Adipocyte (in vitro differentiated cells): ENCODE measurements around the gene TRIML2.

Experiments
- DNase-seq: peaks from one replicate; pipeline ENCODE4 v3.0.0-alpha.2; 2015; ENCODE audit warnings: low read depth
- H3K27me3 ChIP-seq: replicated peaks from 2 replicates; pipeline ENCODE4 v1.7.0; 2013; ENCODE audit warnings: mild to moderate bottlenecking, low read length, moderate library complexity; ENCODE audit not compliant: control insufficient read depth, insufficient read depth
- H3K36me3 ChIP-seq: 2 replicates; pipeline ENCODE4 v1.7.0; 2013; ENCODE audit warnings: low read length, mild to moderate bottlenecking, moderate library complexity; ENCODE audit not compliant: control insufficient read depth, insufficient read depth, severe bottlenecking
- H3K4me1 ChIP-seq: 2 replicates; pipeline ENCODE4 v1.7.0; 2013; ENCODE audit warnings: mild to moderate bottlenecking, low read length, moderate library complexity; ENCODE audit not compliant: control insufficient read depth, insufficient read depth
- H3K4me3 ChIP-seq: 2 replicates; pipeline ENCODE4 v1.7.0; 2013; ENCODE audit warnings: mild to moderate bottlenecking, low read length, moderate library complexity
- H3K9ac ChIP-seq: 2 replicates; pipeline ENCODE4 v1.7.0; 2013; ENCODE audit warnings: mild to moderate bottlenecking, low read length, moderate library complexity
- H3K9me3 ChIP-seq: 2 replicates; pipeline ENCODE4 v1.7.0; 2013; ENCODE audit warnings: mild to moderate bottlenecking, low read length, moderate library complexity; ENCODE audit not compliant: control insufficient read depth

TRIML2 gene

DNA sequence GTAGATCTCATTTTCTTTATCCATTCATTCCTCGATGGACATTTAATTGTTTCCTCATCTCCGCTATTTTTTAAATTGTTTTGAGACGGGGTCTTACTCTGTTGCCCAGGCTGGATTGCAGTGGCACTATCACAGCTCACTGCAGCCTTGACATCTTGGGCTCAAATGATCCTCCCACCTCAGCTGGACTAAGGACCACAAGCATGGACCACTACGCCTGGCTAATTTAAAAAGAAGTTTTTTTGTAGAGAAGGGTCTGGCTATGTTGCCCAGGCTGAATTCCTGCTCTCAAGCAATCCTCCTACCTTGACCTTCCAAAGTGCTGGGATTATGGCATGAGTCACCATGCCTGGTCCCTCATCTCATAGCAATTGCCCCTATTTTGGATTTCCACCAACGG lies 22.8 kb upstream of the TRIML2 start:
- Histone ChIP-seq H3K27me3 (no peaks in the 10 kb centered on the region), H3K4me1 (peaks cover 13% of the 10 kb centered on the region), H3K9me3 (no peaks in the 10 kb centered on the region), H3K36me3 (no peaks in the 10 kb centered on the region), H3K4me3 (no peak overlapping the region), H3K9ac (no peak overlapping the region)
- no peak for DNase-seq

- H3K4me3 ChIP-seq, result no peak overlapping the region
- peaks cover 17% of the 10 kb centered on the region for H3K4me1 ChIP-seq
- H3K9ac ChIP-seq, result no peak overlapping the region
- H3K27me3 ChIP-seq, result no peaks in the 10 kb centered on the region
- H3K36me3 ChIP-seq, result no peaks in the 10 kb centered on the region
- no peaks in the 10 kb centered on the region for H3K9me3 ChIP-seq
- DNase-seq, result no peak
Measured at GRCh38 chr4:188130355-188130754, 21.0 kb upstream of the TRIML2 start.

- H3K9me3 ChIP-seq, result no peaks in the 10 kb centered on the region
- H3K4me1 ChIP-seq, result peaks cover 17% of the 10 kb centered on the region
- peak overlapping the region; percentile 39 for H3K9ac ChIP-seq
- no peaks in the 10 kb centered on the region for H3K36me3 ChIP-seq
- H3K27me3 ChIP-seq, result no peaks in the 10 kb centered on the region
- H3K4me3 ChIP-seq, result no peak overlapping the region
- peak; percentile 85 for DNase-seq
Measured at GRCh38 chr4:188127214-188127874, 17.9 kb upstream of the TRIML2 start.

- H3K36me3 ChIP-seq, result no peaks in the 10 kb centered on the region
- H3K9me3 ChIP-seq, result no peaks in the 10 kb centered on the region
- H3K9ac ChIP-seq, result no peak overlapping the region
- no peaks in the 10 kb centered on the region for H3K4me1 ChIP-seq
- no peak overlapping the region for H3K4me3 ChIP-seq
- H3K27me3 ChIP-seq, result no peaks in the 10 kb centered on the region
- no peak for DNase-seq
Measured at GRCh38 chr4:188121530-188121929, 12.1 kb upstream of the TRIML2 start.

- DNase-seq, result no peak
- H3K27me3 ChIP-seq, result no peaks in the 10 kb centered on the region
- no peak overlapping the region for H3K9ac ChIP-seq
- no peaks in the 10 kb centered on the region for H3K4me1 ChIP-seq
- no peaks in the 10 kb centered on the region for H3K9me3 ChIP-seq
- H3K36me3 ChIP-seq, result no peaks in the 10 kb centered on the region
- no peak overlapping the region for H3K4me3 ChIP-seq
Measured at GRCh38 chr4:188117631-188118324, 8.4 kb upstream of the TRIML2 start.

GRCh38 chr4:188113156-188113555 lies 3.8 kb upstream of the TRIML2 start:
- H3K27me3 ChIP-seq, result no peaks in the 10 kb centered on the region

GRCh38 chr4:188111955-188112354 lies 2.6 kb upstream of the TRIML2 start:
- Histone ChIP-seq H3K27me3 (no peaks in the 10 kb centered on the region), H3K4me1 (peaks cover 20% of the 10 kb centered on the region), H3K36me3 (no peaks in the 10 kb centered on the region), H3K9me3 (no peaks in the 10 kb centered on the region), H3K4me3 (no peak overlapping the region), H3K9ac (no peak overlapping the region)
- no peak for DNase-seq

More at GRCh38 chr4:188113156-188113555, 3.8 kb upstream of the TRIML2 start:
- peaks cover 12% of the 10 kb centered on the region for H3K4me1 ChIP-seq
- H3K9ac ChIP-seq, result no peak overlapping the region
- no peak for DNase-seq
- no peaks in the 10 kb centered on the region for H3K9me3 ChIP-seq
- H3K36me3 ChIP-seq, result no peaks in the 10 kb centered on the region
- no peak overlapping the region for H3K4me3 ChIP-seq

- DNase-seq, result peak; percentile 43
- Histone ChIP-seq H3K36me3 (no peaks in the 10 kb centered on the region), H3K9ac (no peak overlapping the region), H3K9me3 (no peaks in the 10 kb centered on the region), H3K4me3 (no peak overlapping the region), H3K4me1 (peaks cover 20% of the 10 kb centered on the region), H3K27me3 (no peaks in the 10 kb centered on the region)
Measured at GRCh38 chr4:188110741-188111471, 1.5 kb upstream of the TRIML2 start.

DNA sequence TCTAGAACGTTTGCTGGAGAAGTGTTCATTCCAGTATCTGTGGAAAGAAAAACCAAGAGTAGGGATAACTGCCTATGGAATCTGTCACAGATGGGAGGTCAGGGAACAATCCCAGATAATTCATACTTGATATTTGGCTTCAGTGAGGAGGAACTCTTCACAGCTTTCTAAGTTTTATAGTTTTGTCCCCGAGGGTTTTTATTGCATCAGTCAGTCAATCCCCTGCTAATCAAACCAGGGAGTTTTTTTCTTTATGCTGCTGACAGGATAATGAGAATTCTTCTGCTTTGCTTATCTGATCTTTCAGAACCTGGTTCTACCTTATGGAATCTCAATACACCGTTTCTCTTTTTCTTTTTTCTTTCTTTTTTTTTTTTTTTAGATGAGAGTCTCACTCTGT lies 633 bp upstream of the TRIML2 start:
- Histone ChIP-seq H3K4me1 (peaks cover 20% of the 10 kb centered on the region), H3K9ac (no peak overlapping the region), H3K27me3 (no peaks in the 10 kb centered on the region), H3K9me3 (no peaks in the 10 kb centered on the region), H3K36me3 (no peaks in the 10 kb centered on the region), H3K4me3 (no peak overlapping the region)
- no peak for DNase-seq

DNA sequence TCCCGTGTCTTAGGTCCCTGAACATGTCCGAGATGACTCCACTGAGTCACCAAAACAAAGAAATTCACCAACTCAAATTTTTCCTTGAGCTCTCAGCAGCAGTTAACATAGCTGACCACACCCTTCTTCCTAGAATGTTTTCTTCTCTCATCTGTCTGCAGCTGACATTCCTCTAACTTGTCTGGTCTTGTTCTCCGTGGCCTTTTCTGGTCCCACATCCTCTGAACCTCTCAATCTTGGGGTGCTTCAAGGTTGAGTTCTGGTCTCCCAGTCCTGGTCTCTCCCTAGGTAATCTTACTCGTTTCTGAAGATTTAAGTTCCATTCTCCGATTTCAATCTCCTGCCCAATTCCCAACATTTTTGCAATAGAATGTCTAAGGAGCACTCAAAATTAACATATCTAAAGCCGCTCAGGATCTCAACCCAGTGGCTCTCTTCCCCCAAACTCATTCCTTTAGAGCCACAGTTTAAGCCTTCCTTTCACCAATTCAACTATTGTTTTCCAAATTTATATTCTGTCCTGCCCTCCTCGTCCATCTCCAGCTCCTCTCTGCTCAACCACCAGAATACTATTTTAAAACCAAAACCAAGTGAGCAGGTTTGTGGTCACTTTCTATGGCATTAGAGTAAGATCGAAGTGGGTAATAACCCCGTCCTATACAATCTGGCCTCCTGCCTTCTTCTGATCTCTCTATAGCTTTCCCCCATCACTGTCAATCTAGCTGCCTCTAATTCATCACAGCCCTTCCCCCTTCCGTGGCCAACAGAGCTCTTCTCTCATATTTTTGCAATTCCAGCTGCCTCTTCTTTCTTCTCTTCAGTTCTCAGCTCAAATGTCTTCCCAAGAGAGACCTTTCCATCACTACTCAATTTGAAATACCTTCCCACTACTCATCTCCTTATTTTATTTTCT lies 1.2 kb downstream of the TRIML2 start:
- H3K27me3 ChIP-seq, result no peaks in the 10 kb centered on the region
- no peak overlapping the region for H3K9ac ChIP-seq
- DNase-seq, result peak; percentile 59
- peaks cover 20% of the 10 kb centered on the region for H3K4me1 ChIP-seq
- H3K36me3 ChIP-seq, result no peaks in the 10 kb centered on the region
- H3K4me3 ChIP-seq, result no peak overlapping the region
- no peaks in the 10 kb centered on the region for H3K9me3 ChIP-seq

DNA sequence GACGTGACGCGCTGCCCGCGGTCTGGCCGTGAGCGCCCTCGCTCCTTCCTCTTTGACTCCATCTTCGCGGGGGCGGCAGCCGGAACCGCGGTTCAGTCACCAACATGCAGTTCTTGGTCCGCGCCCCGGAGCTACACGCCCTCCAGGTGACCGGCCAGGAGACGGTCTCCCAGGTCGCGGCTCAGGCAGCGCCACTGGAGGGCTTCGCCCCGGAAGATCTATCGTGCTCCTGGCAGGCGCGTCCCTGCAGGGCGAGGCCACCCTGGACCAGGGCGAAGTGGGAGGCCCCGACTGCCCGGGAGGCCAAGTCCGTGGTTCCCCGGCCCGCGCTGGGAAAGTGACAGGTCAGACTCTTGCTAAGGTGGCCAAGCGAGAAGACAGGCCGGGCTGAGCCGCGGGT lies 2.9 kb downstream of the TRIML2 start:
- DNase-seq, result no peak
- Histone ChIP-seq H3K36me3 (no peaks in the 10 kb centered on the region), H3K27me3 (no peaks in the 10 kb centered on the region), H3K4me3 (no peak overlapping the region), H3K9me3 (no peaks in the 10 kb centered on the region), H3K4me1 (peaks cover 20% of the 10 kb centered on the region), H3K9ac (no peak overlapping the region)
